Urinary bladder (tissue), 4 donors: ENCODE measurements around the gene NUP210L. TPM values are rescaled to one million over a fixed set of nuclear protein-coding genes. Genes with fewer than 3 reads are reported as not detected.

Experiments
- DNase-seq: peaks from one replicate; pipeline ENCODE4 v3.0.0-alpha.2; 2015; ENCODE audit errors: extremely low spot score
- H3K27ac ChIP-seq: one replicate; pipeline ENCODE4 v1.5.1; 2013; ENCODE audit warnings: low read depth, mild to moderate bottlenecking, moderate library complexity
- H3K36me3 ChIP-seq: one replicate; pipeline ENCODE4 v1.6.1; 2013; ENCODE audit warnings: mild to moderate bottlenecking, moderate library complexity; ENCODE audit not compliant: insufficient read depth
- H3K4me1 ChIP-seq: one replicate; pipeline ENCODE4 v1.6.1; 2013; ENCODE audit warnings: mild to moderate bottlenecking, moderate library complexity; ENCODE audit not compliant: insufficient read depth
- H3K4me3 ChIP-seq: one replicate; pipeline ENCODE4 v1.5.1; 2013; ENCODE audit warnings: low read depth, low read length
- whole genome bisulfite sequencing: extraction: QIAGEN DNeasy Blood & Tissue Kit; methylation state at CpG from one replicate; pipeline ENCODE4 v1.1.7; 2013; 5-methylcytosine and 5-hydroxymethylcytosine counted together
- polyA plus RNA-seq: library from polyadenylated mRNA; stranded (reverse); fragments of 200-250 nt; gene quantifications from one replicate; pipeline ENCODE4 v1.2.3, GENCODE V29; 2013
- total RNA-seq: library from RNA; depleted of rRNA; stranded (reverse); fragments of >200 nt; gene quantifications from one replicate; pipeline ENCODE4 v1.2.3, GENCODE V29; 2014
- donor health status: healthy with polysubstance abuse.
- donor health status: healthy.

Gene NUP210L
- total RNA-seq = 0.21 TPM
- 0.04 TPM for polyA plus RNA-seq

DNA sequence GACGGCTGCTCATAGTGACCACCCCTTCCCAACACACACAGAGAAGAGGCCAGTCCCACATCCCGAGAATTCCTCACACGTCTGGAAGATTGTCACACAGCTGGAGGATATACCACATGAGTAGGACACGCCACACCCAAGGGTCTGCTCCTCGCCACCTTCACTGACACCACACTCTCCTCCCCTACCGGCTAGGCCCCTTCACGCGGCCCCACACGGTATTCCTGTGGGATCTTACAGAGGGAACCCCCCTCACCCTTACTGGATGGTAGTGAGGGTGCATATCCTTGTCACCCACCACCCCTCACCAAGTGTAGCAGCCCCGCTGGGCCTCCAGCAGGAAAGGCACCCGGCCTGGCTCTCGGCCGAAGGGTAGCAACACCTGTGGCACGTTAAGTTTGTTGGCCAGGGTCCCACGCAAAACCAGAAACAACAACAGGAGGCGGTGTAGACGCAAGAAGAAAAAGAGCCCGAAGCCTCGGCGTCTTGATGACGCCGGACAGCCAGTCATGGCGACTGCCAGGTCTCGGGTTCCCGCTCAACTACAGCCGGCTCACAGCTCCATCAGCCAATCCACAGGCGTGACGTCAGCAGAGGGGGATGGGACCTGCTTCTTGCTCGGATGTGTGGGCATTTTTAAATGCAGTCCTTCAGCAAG lies at the start of gene NUP210L:
NUP210L (minus strand) TSS at position 540 of the 658 bp plus-strand sequence.
- H3K27ac ChIP-seq = peak within 1 kb of the TSS; percentile 43
- WGBS = 50% methylated on average over 29 of the region's 29 CpGs
- H3K36me3 ChIP-seq = no peaks in the 10 kb centered on the region
- no peak within 1 kb of the TSS for H3K4me3 ChIP-seq
- DNase-seq = peak; percentile 21
- H3K4me1 ChIP-seq = no peaks in the 10 kb centered on the region

GRCh38 chr1:154199563-154199879 lies 44.6 kb upstream of the NUP210L start:
- DNase-seq = no peak
- Histone ChIP-seq H3K36me3 (no peaks in the 10 kb centered on the region), H3K27ac (no peak overlapping the region), H3K4me3 (no peak overlapping the region), H3K4me1 (no peaks in the 10 kb centered on the region)
- WGBS = 86% methylated on average over 3 of the region's 3 CpGs

- Histone ChIP-seq H3K27ac (no peak overlapping the region), H3K36me3 (no peaks in the 10 kb centered on the region), H3K4me3 (no peak overlapping the region), H3K4me1 (no peaks in the 10 kb centered on the region)
- DNase-seq = peak; percentile 45
- 9% methylated on average over 5 of the region's 5 CpGs for WGBS
These were observed 44.1 kb upstream of the NUP210L start for GRCh38 chr1:154198756-154199562.

DNA sequence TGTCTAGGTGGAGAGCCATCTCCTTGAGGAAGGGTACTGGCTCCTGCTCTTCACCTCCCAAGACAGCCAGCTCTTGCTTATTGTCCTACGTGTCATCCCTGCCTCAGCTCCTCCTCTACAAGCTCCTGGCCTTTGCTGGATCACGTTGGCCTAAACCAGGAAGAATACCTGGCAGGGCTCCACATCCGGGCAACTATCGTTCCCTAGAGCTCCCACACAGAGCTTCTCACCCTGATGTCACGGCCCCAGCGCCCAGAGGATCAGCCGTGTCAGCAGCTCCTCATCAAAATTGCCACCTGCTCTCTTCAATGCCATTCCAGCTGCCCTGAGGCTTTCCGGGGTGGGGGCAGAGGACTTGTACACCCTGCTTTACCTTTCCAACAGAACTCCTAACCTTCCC lies 38.9 kb upstream of the NUP210L start:
- Histone ChIP-seq H3K27ac (no peak overlapping the region), H3K4me1 (no peaks in the 10 kb centered on the region), H3K4me3 (no peak overlapping the region), H3K36me3 (no peaks in the 10 kb centered on the region)
- no peak for DNase-seq
- 62% methylated on average over 8 of the region's 8 CpGs for WGBS

GRCh38 chr1:154192476-154192875 lies 37.6 kb upstream of the NUP210L start:
- 57% methylated on average over 3 of the region's 3 CpGs for WGBS
- Histone ChIP-seq H3K27ac (no peak overlapping the region), H3K36me3 (no peaks in the 10 kb centered on the region), H3K4me1 (no peaks in the 10 kb centered on the region), H3K4me3 (no peak overlapping the region)
- no peak for DNase-seq

GRCh38 chr1:154191990-154192461 lies 37.2 kb upstream of the NUP210L start, which contains the start of gene TPM3:
TSS of gene TPM3 (minus strand) at chr1:154192100. CDS start at chr1:154192018, 82 bp downstream.
- WGBS = 30% methylated on average over 1 of the region's 1 CpG
- H3K36me3 ChIP-seq = no peaks in the 10 kb centered on the region
- no peak for DNase-seq
- no peak within 1 kb of the TSS for H3K27ac ChIP-seq
- H3K4me3 ChIP-seq = no peak within 1 kb of the TSS
- H3K4me1 ChIP-seq = no peaks in the 10 kb centered on the region

GRCh38 chr1:154190550-154190949 lies 35.7 kb upstream of the NUP210L start:
- H3K4me3 ChIP-seq = no peak overlapping the region
- no peak overlapping the region for H3K27ac ChIP-seq

DNA sequence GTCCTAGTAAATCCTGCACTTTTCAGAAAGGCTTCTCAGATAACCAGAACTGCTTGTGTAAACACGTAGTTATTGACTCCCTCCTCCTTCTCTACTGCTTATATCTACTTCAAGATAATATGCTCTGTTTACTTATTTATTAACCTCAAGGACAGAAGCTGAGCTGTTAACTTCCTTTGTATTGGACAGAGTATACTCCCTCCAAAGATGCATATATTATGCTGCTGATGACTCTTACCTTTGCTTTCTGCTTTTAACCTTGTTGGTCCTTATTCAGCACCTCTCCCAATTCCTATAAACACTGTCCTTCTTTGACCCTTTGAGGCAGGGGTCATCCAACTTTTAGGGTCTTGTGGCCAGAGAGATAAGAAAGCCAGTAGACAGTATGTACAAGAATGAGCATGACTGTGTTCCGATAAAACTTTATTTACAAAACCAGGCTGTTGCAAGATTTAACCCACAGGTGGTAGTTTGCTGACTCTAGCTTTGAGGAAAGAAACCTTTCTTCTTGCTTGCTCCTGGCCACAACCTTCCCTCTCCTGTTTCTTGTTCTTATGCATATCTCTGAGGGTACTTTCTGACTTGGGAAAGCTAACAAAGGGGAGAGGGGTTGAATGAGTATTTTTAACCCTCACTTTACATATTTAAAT lies 32.1 kb upstream of the NUP210L start:
- no peak overlapping the region for H3K4me3 ChIP-seq
- 23% methylated on average over 2 of the region's 2 CpGs for WGBS

More at GRCh38 chr1:154190550-154190949, 35.7 kb upstream of the NUP210L start:
- no peaks in the 10 kb centered on the region for H3K36me3 ChIP-seq
- no peak for DNase-seq
- no peaks in the 10 kb centered on the region for H3K4me1 ChIP-seq
- WGBS = 19% methylated on average over 1 of the region's 1 CpG

GRCh38 chr1:154186177-154186576 lies 31.3 kb upstream of the NUP210L start:
- DNase-seq = no peak
- 40% methylated on average over 1 of the region's 1 CpG for WGBS
- no peak overlapping the region for H3K4me3 ChIP-seq

More for the DNA sequence above, 32.1 kb upstream of the NUP210L start:
- Histone ChIP-seq H3K4me1 (no peaks in the 10 kb centered on the region), H3K36me3 (no peaks in the 10 kb centered on the region), H3K27ac (no peak overlapping the region)
- DNase-seq = no peak

GRCh38 chr1:154183046-154183915 lies 28.4 kb upstream of the NUP210L start:
- Histone ChIP-seq H3K4me3 (peak overlapping the region; percentile 67), H3K4me1 (no peaks in the 10 kb centered on the region), H3K27ac (peak overlapping the region; percentile 93), H3K36me3 (no peaks in the 10 kb centered on the region)
- DNase-seq = peak; percentile 87
- 5% methylated on average over 41 of the region's 41 CpGs for WGBS

More at GRCh38 chr1:154186177-154186576, 31.3 kb upstream of the NUP210L start:
- no peak overlapping the region for H3K27ac ChIP-seq
- H3K4me1 ChIP-seq = no peaks in the 10 kb centered on the region
- H3K36me3 ChIP-seq = no peaks in the 10 kb centered on the region

GRCh38 chr1:154182344-154183045 lies 27.6 kb upstream of the NUP210L start:
- under 1% methylated on average over 35 of the region's 35 CpGs for WGBS
- peak overlapping the region; percentile 88 for H3K27ac ChIP-seq
- H3K4me1 ChIP-seq = peaks cover under 1% of the 10 kb centered on the region
- peak; percentile 46 for DNase-seq
- H3K36me3 ChIP-seq = no peaks in the 10 kb centered on the region
- peak overlapping the region; percentile 67 for H3K4me3 ChIP-seq

- H3K36me3 ChIP-seq = no peaks in the 10 kb centered on the region
- under 1% methylated on average over 6 of the region's 6 CpGs for WGBS
- peak overlapping the region; percentile 67 for H3K4me3 ChIP-seq
- H3K4me1 ChIP-seq = peaks cover 2% of the 10 kb centered on the region
- no peak overlapping the region for H3K27ac ChIP-seq
- no peak for DNase-seq
These were observed 27.1 kb upstream of the NUP210L start for GRCh38 chr1:154181944-154182343.
